Ascending aorta (tissue), 2 donors: ENCODE data around the gene NCK1. TPM values are rescaled to one million over a fixed set of nuclear protein-coding genes. Genes with fewer than 3 reads are reported as not detected.

Source experiments
- DNase-seq, 2 donors: peaks; one replicate each; pipeline ENCODE4 v3.0.0-alpha.2; 2019; ENCODE audit warnings: low spot score in 2 of 2
- H3K27ac ChIP-seq, 2 donors: fragments of 200-600 bp; sonication (generic); one replicate each; pipeline ENCODE4 v1.5.1; 2016 to 2017; ENCODE audit warnings: mild to moderate bottlenecking in 1 of 2
- H3K27me3 ChIP-seq: fragments of 200-600 bp; sonication (generic); one replicate; pipeline ENCODE4 v1.5.1; 2017
- H3K36me3 ChIP-seq, 2 donors: fragments of 200-600 bp; sonication (generic); one replicate each; pipeline ENCODE4 v1.5.1; 2016
- H3K4me1 ChIP-seq, 2 donors: fragments of 200-600 bp; sonication (generic); one replicate each; pipeline ENCODE4 v1.5.1; 2016 to 2017; ENCODE audit warnings: mild to moderate bottlenecking in 1 of 2
- H3K4me3 ChIP-seq, 2 donors: fragments of 200-600 bp; sonication (generic); one replicate each; pipeline ENCODE4 v1.5.1; 2016 to 2017; ENCODE audit warnings: mild to moderate bottlenecking in 1 of 2
- H3K9me3 ChIP-seq, 2 donors: fragments of 200-600 bp; sonication (generic); one replicate each; pipeline ENCODE4 v1.5.1; 2016
- intact Hi-C: fragments of 100-400 bp; cut with DNase I; formaldehyde crosslinking; loops from one replicate; pipeline ENCODE4 v1.15.1; 2023
- total RNA-seq: library from RNA; depleted of rRNA; stranded (reverse); fragments of >200 nt; gene quantifications from one replicate; pipeline ENCODE4 v1.1.0, GENCODE V29; 2016
- TF ChIP-seq, protein P1 (sequence below), 3 experiments: fragments of 200-600 bp in 2 of 3; fragments of 450-650 bp in 1 of 3; sonication (generic) in 2 of 3; IDR thresholded peaks; one replicate each; pipeline ENCODE4 v1.5.1; 2016 to 2019; ENCODE audit warnings: antibody characterized with exemption in 3 of 3, mild to moderate bottlenecking in 1 of 3, moderate library complexity in 1 of 3

The NCK1 gene
- total RNA-seq, 1 donor from 2014 or later: 45.6 TPM

DNA sequence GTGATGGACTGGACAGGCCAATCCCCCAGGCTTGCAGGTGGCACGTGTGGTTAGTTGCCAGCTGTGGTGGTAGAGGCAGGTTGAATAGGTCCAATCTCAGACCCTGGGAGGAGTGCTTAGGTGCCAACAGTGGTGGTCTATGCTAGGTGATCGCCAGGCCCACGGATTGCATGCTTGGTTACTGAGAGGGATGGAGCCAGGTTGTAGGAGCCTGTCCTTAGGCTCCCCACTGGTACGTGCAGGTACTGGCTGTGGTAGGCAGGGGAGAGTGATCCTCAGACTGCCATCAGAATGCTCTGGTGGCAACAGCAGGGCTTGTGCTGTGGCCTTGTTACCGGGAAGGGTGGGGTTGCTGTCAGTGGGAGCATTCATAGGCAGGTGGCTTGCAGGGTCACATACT is 44.7 kb downstream of the NCK1 start:
- Histone ChIP-seq H3K27me3 (no peaks in the 10 kb centered on the region), H3K27ac (no peak overlapping the region), H3K4me1 (peaks cover 0 to 2% of the 10 kb centered on the region in 2 donors), H3K4me3 (no peak overlapping the region), H3K9me3 (peaks cover 24 to 34% of the 10 kb centered on the region in 2 donors), H3K36me3 (no peaks in the 10 kb centered on the region)
- TF ChIP-seq, protein P1, sequence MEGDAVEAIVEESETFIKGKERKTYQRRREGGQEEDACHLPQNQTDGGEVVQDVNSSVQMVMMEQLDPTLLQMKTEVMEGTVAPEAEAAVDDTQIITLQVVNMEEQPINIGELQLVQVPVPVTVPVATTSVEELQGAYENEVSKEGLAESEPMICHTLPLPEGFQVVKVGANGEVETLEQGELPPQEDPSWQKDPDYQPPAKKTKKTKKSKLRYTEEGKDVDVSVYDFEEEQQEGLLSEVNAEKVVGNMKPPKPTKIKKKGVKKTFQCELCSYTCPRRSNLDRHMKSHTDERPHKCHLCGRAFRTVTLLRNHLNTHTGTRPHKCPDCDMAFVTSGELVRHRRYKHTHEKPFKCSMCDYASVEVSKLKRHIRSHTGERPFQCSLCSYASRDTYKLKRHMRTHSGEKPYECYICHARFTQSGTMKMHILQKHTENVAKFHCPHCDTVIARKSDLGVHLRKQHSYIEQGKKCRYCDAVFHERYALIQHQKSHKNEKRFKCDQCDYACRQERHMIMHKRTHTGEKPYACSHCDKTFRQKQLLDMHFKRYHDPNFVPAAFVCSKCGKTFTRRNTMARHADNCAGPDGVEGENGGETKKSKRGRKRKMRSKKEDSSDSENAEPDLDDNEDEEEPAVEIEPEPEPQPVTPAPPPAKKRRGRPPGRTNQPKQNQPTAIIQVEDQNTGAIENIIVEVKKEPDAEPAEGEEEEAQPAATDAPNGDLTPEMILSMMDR (IDR thresholded peaks at IDR 0.05): no peak
- intact Hi-C loops: no loop called here
- no peak for DNase-seq

DNA sequence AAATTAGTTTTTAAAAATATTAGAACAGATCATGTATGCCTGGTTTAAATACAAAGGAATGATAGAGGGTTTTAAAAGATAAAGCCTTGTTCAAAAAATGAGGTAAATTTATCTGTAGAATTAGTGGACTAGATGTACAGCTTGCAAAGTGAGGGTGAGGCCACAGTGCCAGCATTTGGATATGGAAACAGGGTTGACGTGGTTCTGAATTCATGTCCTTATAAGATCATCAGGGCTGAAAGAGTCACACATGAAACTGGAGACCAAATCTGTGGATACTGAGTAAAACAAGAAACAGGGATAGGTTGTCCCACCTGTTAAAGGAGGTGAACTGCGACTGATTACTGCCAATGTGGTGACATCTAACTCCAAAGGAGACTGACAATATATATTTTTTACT is 46.3 kb downstream of the NCK1 start:
- Histone ChIP-seq H3K27ac (no peak overlapping the region), H3K36me3 (peaks cover 0 to 4% of the 10 kb centered on the region in 2 donors), H3K27me3 (no peaks in the 10 kb centered on the region), H3K9me3 (peaks cover 29 to 37% of the 10 kb centered on the region in 2 donors), H3K4me3 (no peak overlapping the region), H3K4me1 (peaks cover 0 to 2% of the 10 kb centered on the region in 2 donors)
- intact Hi-C loops: no loop called here
- TF ChIP-seq, protein P1 (IDR thresholded peaks at IDR 0.05): no peak
- DNase-seq: no peak

DNA sequence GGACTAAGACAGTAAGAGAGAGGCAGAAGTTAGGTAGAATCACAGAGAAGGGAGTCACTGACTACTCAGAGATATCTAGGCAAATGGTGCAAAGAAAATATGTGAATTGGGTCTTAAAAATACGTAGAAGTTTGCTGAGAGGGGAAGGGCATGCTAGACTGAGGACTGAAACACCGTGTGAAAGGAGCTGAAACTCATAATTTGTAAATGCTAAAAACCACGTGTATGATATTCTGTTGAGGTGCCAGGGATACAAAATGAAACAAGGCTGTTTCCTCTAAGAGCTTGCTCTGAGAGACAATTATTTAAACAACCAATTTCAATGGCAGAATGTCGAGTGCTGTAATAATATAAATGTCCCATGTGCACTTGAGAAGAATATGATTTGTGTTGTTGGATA is 47.2 kb downstream of the NCK1 start:
- no peak overlapping the region for H3K27ac ChIP-seq
- no peak for DNase-seq
- intact Hi-C loops: no loop called here

DNA sequence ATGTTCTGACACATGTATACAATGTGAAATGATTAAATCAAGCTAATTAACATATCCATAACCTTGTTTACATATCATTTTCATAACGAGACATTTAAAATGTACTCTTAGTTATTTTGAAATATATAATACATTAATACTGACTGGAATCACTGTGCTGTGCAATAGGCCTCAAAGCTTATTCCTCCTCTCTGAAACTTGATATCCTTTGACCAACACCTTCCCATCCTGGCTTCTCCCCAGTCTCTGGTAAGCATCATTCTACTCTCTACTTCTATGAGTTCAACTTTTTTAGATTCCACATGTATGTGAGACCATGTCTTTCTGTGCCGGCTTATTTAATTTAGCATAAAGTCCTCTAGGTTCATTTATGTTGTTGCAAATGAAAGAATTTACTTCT is 48.7 kb downstream of the NCK1 start:
- H3K9me3 ChIP-seq: peaks cover 12 to 19% of the 10 kb centered on the region in 2 donors
- DNase-seq: no peak
- intact Hi-C loops: no loop called here
- H3K27ac ChIP-seq: no peak overlapping the region
- no peaks in the 10 kb centered on the region for H3K27me3 ChIP-seq
- H3K36me3 ChIP-seq: peaks cover 0 to 4% of the 10 kb centered on the region in 2 donors
- H3K4me1 ChIP-seq: peaks cover 0 to 2% of the 10 kb centered on the region in 2 donors
- H3K4me3 ChIP-seq: no peak overlapping the region
- TF ChIP-seq, protein P1 (IDR thresholded peaks at IDR 0.05): no peak

More for the DNA sequence above, 47.2 kb downstream of the NCK1 start:
- peaks cover 20 to 29% of the 10 kb centered on the region in 2 donors for H3K9me3 ChIP-seq
- H3K36me3 ChIP-seq: peaks cover 0 to 4% of the 10 kb centered on the region in 2 donors
- no peaks in the 10 kb centered on the region for H3K27me3 ChIP-seq
- TF ChIP-seq, protein P1 (IDR thresholded peaks at IDR 0.05): no peak
- H3K4me1 ChIP-seq: peaks cover 0 to 2% of the 10 kb centered on the region in 2 donors
- H3K4me3 ChIP-seq: no peak overlapping the region

DNA sequence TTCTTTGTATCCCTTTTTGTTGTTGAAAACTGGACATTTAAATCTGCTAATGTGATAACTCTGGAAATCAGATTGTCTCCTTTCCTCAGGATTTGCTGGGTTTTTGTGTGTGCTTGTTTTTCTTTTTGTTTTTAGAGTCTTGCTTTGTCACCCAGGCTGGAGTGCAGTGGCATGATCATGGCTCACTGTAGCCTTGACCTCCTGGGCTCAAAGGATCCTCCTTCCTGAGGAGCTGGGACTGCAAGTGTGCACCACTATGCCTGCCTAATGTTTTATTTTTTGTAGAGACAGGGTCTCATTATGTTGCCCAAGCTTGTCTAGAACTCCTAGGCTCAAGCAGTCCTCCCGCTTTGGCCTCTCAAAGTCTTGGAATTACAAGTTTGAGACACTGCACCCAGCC is 51.2 kb downstream of the NCK1 start:
- TF ChIP-seq, protein P1 (IDR thresholded peaks at IDR 0.05): no peak
- H3K27ac ChIP-seq: no peak overlapping the region

DNA sequence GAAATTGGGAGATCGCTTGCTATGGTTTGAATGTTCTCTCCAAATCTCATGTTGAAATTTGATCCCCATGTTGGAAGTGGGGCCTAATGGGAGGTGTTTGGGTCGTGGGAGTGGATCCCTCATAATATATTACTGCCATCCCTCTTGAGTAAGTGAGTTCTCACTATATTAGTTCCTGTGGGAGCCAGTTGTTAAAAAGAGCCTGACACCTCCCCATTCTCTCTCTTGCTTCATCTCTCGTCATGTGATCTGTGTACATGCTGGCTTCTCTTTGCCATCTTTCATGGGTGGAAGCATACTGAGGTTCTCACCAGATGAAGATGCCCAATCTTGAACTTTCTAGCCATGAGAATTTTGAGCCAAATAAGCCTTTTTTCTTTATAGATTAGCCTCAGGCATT is 52.7 kb downstream of the NCK1 start:
- Histone ChIP-seq H3K9me3 (peaks cover 12 to 19% of the 10 kb centered on the region in 2 donors), H3K27ac (no peak overlapping the region), H3K36me3 (peaks cover 0 to 4% of the 10 kb centered on the region in 2 donors), H3K4me3 (no peak overlapping the region), H3K27me3 (no peaks in the 10 kb centered on the region), H3K4me1 (peaks cover 0 to 2% of the 10 kb centered on the region in 2 donors)
- TF ChIP-seq, protein P1 (IDR thresholded peaks at IDR 0.05): no peak
- DNase-seq: no peak
- intact Hi-C loops: no loop called here

More for the DNA sequence above, 51.2 kb downstream of the NCK1 start:
- peaks cover 0 to 4% of the 10 kb centered on the region in 2 donors for H3K36me3 ChIP-seq
- H3K9me3 ChIP-seq: peaks cover 12 to 19% of the 10 kb centered on the region in 2 donors
- intact Hi-C loops: no loop called here
- H3K4me1 ChIP-seq: peaks cover 0 to 2% of the 10 kb centered on the region in 2 donors
- DNase-seq: no peak
- no peak overlapping the region for H3K4me3 ChIP-seq
- H3K27me3 ChIP-seq: no peaks in the 10 kb centered on the region
